ENCODE results near the gene SMARCA2.

GRCh38 chr9:2241461-2241835 lies 226.3 kb downstream of the SMARCA2 start:
- TF ChIP-seq POLR2A (IDR thresholded peaks at IDR 0.05; ENCODE audit: low read length) (no peak), GATA1 (IDR thresholded peaks at IDR 0.05; ENCODE audit: low read depth, low read length) (no peak)

All from erythroblast (primary cell).